IgD-negative memory B cell (primary cell): ENCODE data around the gene TTBK1. TPM values are rescaled to one million over a fixed set of nuclear protein-coding genes. Genes with fewer than 3 reads are reported as not detected.

Source experiments
- H3K27ac Mint-ChIP-seq, 3 donors: one replicate each; pipeline ENCODE4 v1.8.0; 2020 to 2022; ENCODE audit warnings: mild to moderate bottlenecking in 3 of 3, mixed read lengths in 3 of 3, moderate library complexity in 1 of 3
- H3K27me3 Mint-ChIP-seq: one replicate; pipeline ENCODE4 v1.8.0; 2021; ENCODE audit warnings: mixed read lengths
- H3K36me3 Mint-ChIP-seq: one replicate; pipeline ENCODE4 v1.8.0; 2020; ENCODE audit warnings: mild to moderate bottlenecking, mixed read lengths
- H3K4me1 Mint-ChIP-seq, 3 donors: one replicate each; pipeline ENCODE4 v1.8.0; 2020 to 2022; ENCODE audit warnings: mixed read lengths in 3 of 3, mild to moderate bottlenecking in 1 of 3
- H3K4me3 Mint-ChIP-seq, 4 donors: one replicate each; pipeline ENCODE4 v1.8.0; 2020 to 2022; ENCODE audit warnings: mild to moderate bottlenecking in 4 of 4, mixed read lengths in 4 of 4, moderate library complexity in 3 of 4
- H3K9me3 Mint-ChIP-seq, 3 donors: one replicate each; pipeline ENCODE4 v1.8.0; 2020 to 2021; ENCODE audit warnings: mixed read lengths in 3 of 3, mild to moderate bottlenecking in 1 of 3
- polyA plus RNA-seq: library from polyadenylated mRNA; unstranded; fragments of 300-500 nt; fragmentation: Illumina TruSeq; gene quantifications from one replicate; pipeline ENCODE4 v1.2.3, GENCODE V29; 2021

Gene TTBK1
- polyA plus RNA-seq, 1 donor from 2014 or later: 0.04 TPM

DNA sequence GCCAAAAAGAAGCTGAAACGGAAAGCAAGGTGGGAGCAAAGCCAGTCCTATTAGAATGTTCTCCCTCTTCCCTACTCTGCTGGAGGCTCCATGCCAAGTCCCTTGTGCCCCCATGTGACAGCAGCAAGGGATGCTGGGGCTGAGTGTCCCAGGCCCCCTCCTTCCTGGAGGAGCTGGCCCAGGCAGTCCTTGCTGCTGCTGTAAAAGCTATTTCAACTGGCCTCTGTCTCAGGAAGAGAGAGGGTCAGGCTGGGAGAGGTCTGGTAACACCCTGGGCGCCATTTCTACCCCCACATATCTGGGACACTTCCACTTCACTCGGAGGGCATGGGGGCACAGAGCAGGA lies 25.0 kb downstream of the TTBK1 start:
- Mint-ChIP-seq H3K4me1 (peaks cover 0 to 30% (median 24%) of the 10 kb centered on the region in 3 donors), H3K27ac (no peak overlapping the region), H3K4me3 (no peak overlapping the region), H3K9me3 (no peaks in the 10 kb centered on the region), H3K27me3 (peaks cover 23% of the 10 kb centered on the region), H3K36me3 (no peaks in the 10 kb centered on the region)

DNA sequence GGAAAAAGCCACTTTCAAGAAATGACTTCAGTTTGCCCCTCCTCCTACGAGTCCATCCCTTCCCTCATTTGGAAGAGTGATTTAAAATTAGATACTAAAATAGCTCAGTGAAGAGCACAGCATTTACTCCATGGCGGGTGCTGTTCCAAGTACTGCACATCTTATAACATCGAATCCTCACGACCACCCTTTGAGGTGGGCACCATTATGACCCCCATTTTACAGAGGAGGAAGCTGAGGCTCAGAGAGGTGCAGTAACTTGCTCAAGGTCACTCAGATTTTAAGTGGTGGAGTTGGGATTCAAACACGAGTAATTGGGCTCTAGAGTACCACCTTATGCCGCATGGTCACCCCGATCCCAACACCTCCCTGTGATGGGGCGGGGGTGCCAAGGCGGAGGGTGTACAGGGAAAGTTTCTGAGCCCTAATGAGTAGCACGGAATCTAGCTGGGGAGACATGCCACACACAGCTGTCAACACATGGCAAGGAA lies 25.5 kb downstream of the TTBK1 start:
- Mint-ChIP-seq H3K4me1 (peaks cover 0 to 27% (median 23%) of the 10 kb centered on the region in 3 donors), H3K27me3 (peaks cover 23% of the 10 kb centered on the region), H3K36me3 (no peaks in the 10 kb centered on the region), H3K4me3 (peak overlapping the region in 3 of 4 donors; percentile 67 to 91 (median 84)), H3K27ac (peak overlapping the region in 1 of 3 donors; percentile 23), H3K9me3 (no peaks in the 10 kb centered on the region)

DNA sequence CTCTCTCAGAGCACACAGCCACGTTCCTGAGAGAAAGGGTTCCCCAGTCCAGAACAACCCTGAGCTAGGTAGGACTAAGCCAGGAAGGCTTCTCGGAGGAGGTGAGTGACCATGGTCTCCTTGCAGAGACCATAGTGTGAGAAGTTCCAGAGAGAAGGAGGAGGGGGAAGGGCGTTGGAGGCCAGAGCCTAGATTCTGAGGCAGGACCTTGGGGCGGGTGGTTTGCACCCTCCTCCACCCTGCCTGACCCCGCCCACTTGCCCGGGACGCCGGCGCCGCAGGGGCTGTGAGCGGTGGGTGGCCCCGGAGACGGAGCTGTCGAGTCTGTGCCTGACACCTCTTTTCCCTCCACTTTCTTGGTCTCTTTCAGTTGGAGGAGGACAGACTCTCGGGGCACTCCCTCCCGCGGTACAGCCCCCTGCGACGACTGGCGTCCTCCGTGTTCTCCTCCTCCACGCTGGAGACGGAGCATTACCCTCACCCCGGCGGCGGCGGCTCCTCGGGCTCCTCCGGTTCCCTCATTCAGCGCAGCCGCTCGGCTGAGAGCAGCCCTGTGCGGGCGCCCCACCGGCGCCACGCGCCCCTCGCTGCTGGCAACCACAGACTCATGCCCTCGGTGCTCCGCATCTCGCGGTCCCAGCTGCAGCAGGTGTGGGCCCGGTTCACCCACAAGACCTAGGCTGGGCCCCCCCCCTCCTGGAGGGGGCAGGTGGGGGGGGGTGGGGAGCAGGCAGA lies 26.2 kb downstream of the TTBK1 start:
- H3K9me3 Mint-ChIP-seq: no peaks in the 10 kb centered on the region
- peak overlapping the region in 2 of 3 donors; percentile 0 to 23 for H3K27ac Mint-ChIP-seq
- no peaks in the 10 kb centered on the region for H3K36me3 Mint-ChIP-seq
- H3K27me3 Mint-ChIP-seq: peaks cover 29% of the 10 kb centered on the region
- H3K4me3 Mint-ChIP-seq: peak overlapping the region in 3 of 4 donors; percentile 67 to 91 (median 84)
- H3K4me1 Mint-ChIP-seq: peaks cover 0 to 29% (median 23%) of the 10 kb centered on the region in 3 donors

DNA sequence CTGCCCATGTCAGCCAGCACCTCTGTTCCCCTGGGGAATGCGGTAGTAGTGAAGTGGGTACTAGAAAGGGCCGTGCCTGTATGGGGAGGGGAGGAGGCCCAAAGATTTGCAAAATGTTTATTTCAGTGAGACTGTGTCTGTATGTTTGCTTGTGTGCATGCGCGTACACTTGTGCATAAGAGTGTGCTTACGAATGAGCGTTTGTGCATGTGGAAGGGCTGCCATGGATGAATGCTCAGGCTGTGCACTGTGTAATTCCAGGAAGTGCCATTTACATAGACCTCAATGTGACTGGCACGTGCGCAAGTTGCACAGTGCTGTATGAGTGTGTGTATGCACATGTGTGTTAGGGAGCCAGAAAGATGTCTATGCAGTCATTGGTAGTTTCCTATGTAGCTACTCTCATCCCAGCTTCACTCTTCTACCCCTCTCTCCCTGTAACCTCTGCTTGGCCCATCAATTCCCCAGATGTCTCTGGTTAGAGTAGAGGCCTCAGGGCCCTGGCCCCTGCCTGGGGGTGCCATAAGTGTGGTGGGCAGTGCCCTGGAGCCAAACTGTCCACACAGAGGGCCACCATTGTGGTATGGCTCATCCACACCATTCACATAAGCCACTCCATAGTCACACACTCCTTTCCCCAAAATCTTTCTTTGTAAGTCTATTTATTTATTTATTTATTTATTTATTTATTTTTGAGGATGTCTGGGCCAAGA lies 28.0 kb downstream of the TTBK1 start:
- peaks cover 36% of the 10 kb centered on the region for H3K27me3 Mint-ChIP-seq
- peaks cover 0 to 3% (median 0%) of the 10 kb centered on the region in 3 donors for H3K9me3 Mint-ChIP-seq
- H3K4me1 Mint-ChIP-seq: peaks cover 5 to 33% (median 29%) of the 10 kb centered on the region in 3 donors
- no peaks in the 10 kb centered on the region for H3K36me3 Mint-ChIP-seq
- peak overlapping the region in 1 of 3 donors; percentile 0 for H3K27ac Mint-ChIP-seq
- peak overlapping the region; percentile 1 to 69 (median 44) for H3K4me3 Mint-ChIP-seq

DNA sequence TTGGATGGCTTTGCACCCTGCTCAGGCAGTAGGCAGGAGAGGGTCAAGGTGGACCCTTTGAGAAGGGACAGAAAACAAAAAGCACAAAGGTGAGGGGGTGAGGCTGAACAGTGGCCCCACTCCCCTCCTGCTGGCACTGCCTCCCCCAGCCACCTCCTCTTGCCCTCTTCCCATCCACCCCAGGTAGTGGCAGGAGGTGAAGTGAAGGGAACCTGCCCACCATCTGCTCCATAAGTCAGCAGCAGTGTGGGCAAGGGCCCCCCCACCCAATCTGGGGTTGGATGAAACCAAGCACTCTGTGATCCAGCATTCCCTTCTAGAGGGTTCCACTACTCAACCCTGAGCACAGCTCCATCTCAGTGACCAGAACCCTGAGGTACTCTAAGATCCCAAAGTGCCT lies 28.7 kb downstream of the TTBK1 start:
- Mint-ChIP-seq H3K27me3 (peaks cover 42% of the 10 kb centered on the region), H3K4me3 (peak overlapping the region in 2 of 4 donors; percentile 16 to 28), H3K36me3 (no peaks in the 10 kb centered on the region), H3K9me3 (peaks cover 0 to 3% (median 0%) of the 10 kb centered on the region in 3 donors), H3K27ac (peak overlapping the region in 1 of 3 donors; percentile 31), H3K4me1 (peaks cover 5 to 33% (median 29%) of the 10 kb centered on the region in 3 donors)

GRCh38 chr6:43273707-43274106 lies 30.4 kb downstream of the TTBK1 start:
- H3K27me3 Mint-ChIP-seq: peaks cover 47% of the 10 kb centered on the region
- peak overlapping the region in 2 of 4 donors; percentile 12 to 15 for H3K4me3 Mint-ChIP-seq
- H3K36me3 Mint-ChIP-seq: no peaks in the 10 kb centered on the region
- H3K27ac Mint-ChIP-seq: no peak overlapping the region
- H3K9me3 Mint-ChIP-seq: peaks cover 0 to 4% (median 0%) of the 10 kb centered on the region in 3 donors
- H3K4me1 Mint-ChIP-seq: peaks cover 5 to 31% (median 29%) of the 10 kb centered on the region in 3 donors

- peaks cover 5 to 27% (median 26%) of the 10 kb centered on the region in 3 donors for H3K4me1 Mint-ChIP-seq
- peak overlapping the region in 1 of 3 donors; percentile 58 for H3K27ac Mint-ChIP-seq
- no peaks in the 10 kb centered on the region for H3K36me3 Mint-ChIP-seq
- H3K9me3 Mint-ChIP-seq: peaks cover 0 to 4% (median 0%) of the 10 kb centered on the region in 3 donors
- H3K27me3 Mint-ChIP-seq: peaks cover 43% of the 10 kb centered on the region
- H3K4me3 Mint-ChIP-seq: peak overlapping the region; percentile 15 to 79 (median 46)
These were observed 31.0 kb downstream of the TTBK1 start for GRCh38 chr6:43274127-43274915.

DNA sequence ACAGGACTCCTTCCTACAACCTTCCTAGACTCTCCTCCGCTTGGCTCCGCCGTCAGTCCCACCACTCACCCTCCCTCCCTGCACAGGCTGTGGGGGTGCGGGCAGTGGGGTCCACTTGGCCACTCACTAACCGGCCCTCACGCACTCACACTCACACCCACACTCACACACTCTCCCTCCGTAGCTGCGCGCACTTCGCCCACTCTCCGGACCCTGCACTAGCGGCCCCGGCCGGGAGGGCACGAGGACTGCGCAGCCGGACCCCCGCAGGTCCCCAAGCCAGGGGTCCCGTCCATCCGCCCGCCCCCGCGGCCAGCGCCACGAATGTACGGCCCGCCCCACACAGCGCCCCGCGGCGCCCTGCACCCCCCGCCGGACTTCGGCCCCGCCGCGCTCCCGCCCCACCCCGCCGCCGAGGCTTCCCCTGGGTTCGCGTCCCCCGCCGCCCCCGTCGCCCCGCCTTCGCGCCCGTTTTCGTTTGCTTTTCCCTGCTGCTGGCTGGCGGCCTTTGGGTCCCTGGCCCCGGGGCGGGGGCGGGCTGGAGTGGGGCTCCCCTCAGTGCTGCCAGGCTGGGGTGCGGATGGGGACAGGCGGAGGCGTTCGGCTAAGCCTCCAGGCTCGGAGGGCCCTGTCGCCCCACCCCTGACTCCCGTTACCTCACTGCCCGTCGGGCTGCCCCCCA lies 31.8 kb downstream of the TTBK1 start:
- no peaks in the 10 kb centered on the region for H3K36me3 Mint-ChIP-seq
- peaks cover 5 to 24% (median 24%) of the 10 kb centered on the region in 3 donors for H3K4me1 Mint-ChIP-seq
- peak overlapping the region in 3 of 4 donors; percentile 64 to 80 (median 79) for H3K4me3 Mint-ChIP-seq
- H3K27me3 Mint-ChIP-seq: peaks cover 40% of the 10 kb centered on the region
- H3K9me3 Mint-ChIP-seq: peaks cover 0 to 4% (median 0%) of the 10 kb centered on the region in 3 donors
- no peak overlapping the region for H3K27ac Mint-ChIP-seq

GRCh38 chr6:43275801-43276576 lies 32.7 kb downstream of the TTBK1 start:
- H3K4me1 Mint-ChIP-seq: peaks cover 5 to 16% (median 14%) of the 10 kb centered on the region in 3 donors
- peak overlapping the region; percentile 4 to 93 (median 84) for H3K4me3 Mint-ChIP-seq
- H3K27ac Mint-ChIP-seq: peak overlapping the region in 1 of 3 donors; percentile 51
- no peaks in the 10 kb centered on the region for H3K36me3 Mint-ChIP-seq
- H3K9me3 Mint-ChIP-seq: peaks cover 0 to 4% (median 0%) of the 10 kb centered on the region in 3 donors
- peaks cover 43% of the 10 kb centered on the region for H3K27me3 Mint-ChIP-seq

DNA sequence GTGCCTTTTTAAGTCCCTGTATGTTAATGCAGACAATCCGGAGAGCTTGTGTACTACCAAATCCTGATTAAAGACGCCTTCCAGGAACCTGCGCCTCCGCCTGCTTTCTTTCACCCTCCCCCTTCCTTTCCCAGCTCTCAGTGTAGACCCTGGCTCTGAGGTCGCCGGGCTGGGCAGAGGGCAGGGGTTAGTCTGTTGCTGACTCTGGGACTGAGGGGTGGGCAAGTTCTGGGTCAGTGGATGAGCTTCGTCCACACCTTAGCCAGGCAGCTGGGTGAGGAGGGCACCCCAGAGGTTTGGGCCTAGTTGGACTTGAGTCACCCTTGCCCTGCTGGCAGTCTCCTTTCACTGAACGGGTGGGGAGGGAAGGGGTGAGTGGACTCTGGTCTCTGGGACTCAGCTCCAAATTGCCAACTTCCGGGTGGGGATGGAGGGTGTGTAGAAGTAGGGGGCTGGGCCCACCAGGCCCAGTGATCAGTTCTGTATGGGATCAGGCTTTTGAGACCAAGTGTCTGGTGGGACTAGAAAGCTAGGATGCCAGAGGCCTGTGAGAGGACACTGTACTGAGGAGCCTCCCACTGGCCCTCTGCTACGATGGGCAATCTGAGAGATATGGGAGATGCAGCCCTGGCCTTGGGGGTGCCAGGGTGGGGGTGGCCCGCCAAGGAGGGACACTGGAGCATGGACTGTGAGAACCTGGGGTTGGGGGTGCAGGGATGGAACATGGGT lies 33.5 kb downstream of the TTBK1 start:
- peaks cover 5 to 10% (median 9%) of the 10 kb centered on the region in 3 donors for H3K4me1 Mint-ChIP-seq
- H3K36me3 Mint-ChIP-seq: no peaks in the 10 kb centered on the region
- H3K9me3 Mint-ChIP-seq: peaks cover 0 to 4% (median 0%) of the 10 kb centered on the region in 3 donors
- H3K27me3 Mint-ChIP-seq: peaks cover 44% of the 10 kb centered on the region
- H3K4me3 Mint-ChIP-seq: peak overlapping the region in 3 of 4 donors; percentile 44 to 74 (median 66)
- no peak overlapping the region for H3K27ac Mint-ChIP-seq

- H3K36me3 Mint-ChIP-seq: no peaks in the 10 kb centered on the region
- peak overlapping the region in 2 of 4 donors; percentile 68 to 78 for H3K4me3 Mint-ChIP-seq
- peaks cover 46% of the 10 kb centered on the region for H3K27me3 Mint-ChIP-seq
- peaks cover 0 to 4% (median 0%) of the 10 kb centered on the region in 3 donors for H3K9me3 Mint-ChIP-seq
- no peak overlapping the region for H3K27ac Mint-ChIP-seq
- H3K4me1 Mint-ChIP-seq: peaks cover 5 to 7% (median 7%) of the 10 kb centered on the region in 3 donors
These were observed 34.0 kb downstream of the TTBK1 start for GRCh38 chr6:43277306-43277642.

- peaks cover 5 to 7% (median 7%) of the 10 kb centered on the region in 3 donors for H3K4me1 Mint-ChIP-seq
- H3K9me3 Mint-ChIP-seq: peaks cover 0 to 4% (median 0%) of the 10 kb centered on the region in 3 donors
- peak overlapping the region in 2 of 4 donors; percentile 68 to 78 for H3K4me3 Mint-ChIP-seq
- no peak overlapping the region for H3K27ac Mint-ChIP-seq
- peaks cover 47% of the 10 kb centered on the region for H3K27me3 Mint-ChIP-seq
- H3K36me3 Mint-ChIP-seq: no peaks in the 10 kb centered on the region
These were observed 34.6 kb downstream of the TTBK1 start for GRCh38 chr6:43277643-43278523.
